Lung (tissue), 12 donors: ENCODE data around the gene LTBP1. TPM values are rescaled to one million over a fixed set of nuclear protein-coding genes. Genes with fewer than 3 reads are reported as not detected.

Source experiments
- ATAC-seq: fragments of 200-7000 bp; cut with Tn5 transposase; one replicate; pipeline ENCODE4 v1.9.1; 2020; ENCODE audit warnings: moderate number of reproducible peaks; ENCODE audit not compliant: insufficient read depth, low FRiP score
- DNase-seq, 3 donors: peaks; one replicate each; pipeline ENCODE4 v3.0.0-alpha.2; 2013 to 2017
- H3K27ac ChIP-seq, 2 donors: one replicate each; pipeline ENCODE4 v1.5.1; 2013; ENCODE audit warnings: mild to moderate bottlenecking in 2 of 2, moderate library complexity in 2 of 2, control low read depth in 1 of 2, inconsistent platforms in 1 of 2, low read depth in 1 of 2, low read length in 1 of 2
- H3K27me3 ChIP-seq, 3 donors: one replicate each; pipeline ENCODE4 v1.5.1; 2013; ENCODE audit warnings: low read length in 2 of 3; ENCODE audit not compliant: control insufficient read depth in 3 of 3, insufficient read depth in 3 of 3
- H3K36me3 ChIP-seq, 4 donors: one replicate each; pipeline ENCODE4 v1.5.1; 2013; ENCODE audit warnings: low read length in 4 of 4, mild to moderate bottlenecking in 1 of 4, moderate library complexity in 1 of 4; ENCODE audit not compliant: control insufficient read depth in 4 of 4, insufficient read depth in 4 of 4
- H3K4me1 ChIP-seq, 5 donors: one replicate each; pipeline ENCODE4 v1.5.1; 2013; ENCODE audit warnings: low read length in 5 of 5, mild to moderate bottlenecking in 2 of 5, moderate library complexity in 1 of 5; ENCODE audit not compliant: control insufficient read depth in 5 of 5, insufficient read depth in 5 of 5
- H3K4me3 ChIP-seq: one replicate; pipeline ENCODE4 v1.5.1; 2013; ENCODE audit warnings: mild to moderate bottlenecking, control low read depth, moderate library complexity
- H3K9ac ChIP-seq, 2 donors: one replicate each; pipeline ENCODE4 v1.5.1; 2013; ENCODE audit warnings: low read length in 2 of 2, control low read depth in 1 of 2; ENCODE audit not compliant: insufficient read depth in 1 of 2
- H3K9me3 ChIP-seq, 4 donors: one replicate each; pipeline ENCODE4 v1.5.1; 2013; ENCODE audit warnings: low read length in 3 of 4, mild to moderate bottlenecking in 1 of 4, moderate library complexity in 1 of 4; ENCODE audit not compliant: control insufficient read depth in 4 of 4, insufficient read depth in 3 of 4
- WGBS, 2 donors: extraction: QIAGEN DNeasy Blood & Tissue Kit; methylation state at CpG; one replicate each; pipeline ENCODE4 v1.1.7; 2013; 5-methylcytosine and 5-hydroxymethylcytosine counted together
- polyA plus RNA-seq, 2 donors: library from polyadenylated mRNA; stranded (reverse); fragments of 200-250 nt; gene quantifications; one replicate each; pipeline ENCODE4 v1.2.1, GENCODE V29; 2013
- total RNA-seq, 2 donors: library from RNA; depleted of rRNA in 1 of 2; stranded (reverse); fragments of >200 nt in 1 of 2; gene quantifications; one replicate each; pipeline ENCODE4 v1.2.1, GENCODE V29; 2014 to 2021
- TF ChIP-seq, protein P1 (sequence below): IDR thresholded peaks from 2 replicates; pipeline ENCODE4 v1.5.1; 2012; ENCODE audit warnings: mild to moderate bottlenecking; ENCODE audit errors: control extremely low read depth, extremely low read depth
- donor health status: control.
- donor health status: control.
- donor health status: Bipolar disorder and iron deficiency.
- donor health status: healthy.
- donor health status: DM: yes; HTN: yes; CAD: no.

LTBP1 gene
- total and polyA plus RNA-seq, 4 donors: 8.8 to 57.4 (median 28.6) TPM

DNA sequence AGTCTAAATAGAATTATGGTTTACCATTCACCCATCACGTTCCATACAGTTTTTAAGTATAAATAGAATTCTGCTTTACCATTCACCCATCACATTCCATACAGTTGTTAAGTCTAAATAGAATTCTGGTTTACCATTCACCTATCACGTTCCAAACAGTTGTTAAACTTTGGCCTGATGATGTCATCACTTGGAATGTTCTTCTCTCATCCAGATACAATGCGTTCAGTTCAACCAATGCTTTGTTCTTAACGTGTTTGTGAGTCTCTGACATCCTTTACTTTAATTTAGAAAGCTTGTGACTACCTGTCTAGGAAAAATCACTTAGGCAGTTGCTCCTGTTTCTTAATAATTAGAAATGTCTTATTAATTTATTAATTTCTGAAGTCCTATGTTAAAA is 293.4 kb downstream of the LTBP1 start:
- no peak for ATAC-seq
- no peak overlapping the region for H3K4me3 ChIP-seq
- no peaks in the 10 kb centered on the region for H3K36me3 ChIP-seq

DNA sequence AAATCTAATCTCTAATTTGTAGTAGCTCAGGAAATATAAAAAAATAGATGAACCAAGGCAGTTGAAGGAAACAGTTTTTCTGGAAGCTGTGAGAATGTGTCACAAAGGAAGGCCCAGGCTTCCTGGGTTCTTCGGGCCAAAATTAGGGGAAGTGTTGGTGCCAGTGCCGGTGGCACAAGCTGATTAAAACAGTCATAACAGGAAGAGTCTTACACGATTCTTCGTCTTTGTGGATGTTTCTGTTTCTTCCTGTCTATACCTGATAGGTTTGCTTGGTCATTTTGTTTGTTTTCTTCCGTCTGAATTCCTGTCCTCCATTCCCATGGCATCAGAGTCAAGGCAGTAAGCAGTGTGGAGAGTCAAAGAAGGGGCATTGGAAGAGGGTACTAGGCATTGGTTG is 294.3 kb downstream of the LTBP1 start:
- no peak for ATAC-seq
- Histone ChIP-seq H3K9ac (no peak overlapping the region), H3K4me3 (no peak overlapping the region), H3K27ac (no peak overlapping the region), H3K4me1 (peaks cover 0 to 17% (median 11%) of the 10 kb centered on the region in 5 donors), H3K27me3 (no peaks in the 10 kb centered on the region), H3K36me3 (no peaks in the 10 kb centered on the region), H3K9me3 (no peaks in the 10 kb centered on the region)
- TF ChIP-seq, protein P1, sequence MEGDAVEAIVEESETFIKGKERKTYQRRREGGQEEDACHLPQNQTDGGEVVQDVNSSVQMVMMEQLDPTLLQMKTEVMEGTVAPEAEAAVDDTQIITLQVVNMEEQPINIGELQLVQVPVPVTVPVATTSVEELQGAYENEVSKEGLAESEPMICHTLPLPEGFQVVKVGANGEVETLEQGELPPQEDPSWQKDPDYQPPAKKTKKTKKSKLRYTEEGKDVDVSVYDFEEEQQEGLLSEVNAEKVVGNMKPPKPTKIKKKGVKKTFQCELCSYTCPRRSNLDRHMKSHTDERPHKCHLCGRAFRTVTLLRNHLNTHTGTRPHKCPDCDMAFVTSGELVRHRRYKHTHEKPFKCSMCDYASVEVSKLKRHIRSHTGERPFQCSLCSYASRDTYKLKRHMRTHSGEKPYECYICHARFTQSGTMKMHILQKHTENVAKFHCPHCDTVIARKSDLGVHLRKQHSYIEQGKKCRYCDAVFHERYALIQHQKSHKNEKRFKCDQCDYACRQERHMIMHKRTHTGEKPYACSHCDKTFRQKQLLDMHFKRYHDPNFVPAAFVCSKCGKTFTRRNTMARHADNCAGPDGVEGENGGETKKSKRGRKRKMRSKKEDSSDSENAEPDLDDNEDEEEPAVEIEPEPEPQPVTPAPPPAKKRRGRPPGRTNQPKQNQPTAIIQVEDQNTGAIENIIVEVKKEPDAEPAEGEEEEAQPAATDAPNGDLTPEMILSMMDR: no peak
- no peak for DNase-seq
- 22 to 50% methylated on average over 5 of the region's 5 CpGs for WGBS, 2 donors

More for the DNA sequence above, 293.4 kb downstream of the LTBP1 start:
- TF ChIP-seq, protein P1: no peak
- Histone ChIP-seq H3K27ac (no peak overlapping the region), H3K9ac (no peak overlapping the region), H3K9me3 (no peaks in the 10 kb centered on the region), H3K4me1 (peaks cover 0 to 20% (median 11%) of the 10 kb centered on the region in 5 donors), H3K27me3 (no peaks in the 10 kb centered on the region)
- 74 to 86% methylated on average over 4 of the region's 4 CpGs for WGBS, 2 donors
- no peak for DNase-seq

DNA sequence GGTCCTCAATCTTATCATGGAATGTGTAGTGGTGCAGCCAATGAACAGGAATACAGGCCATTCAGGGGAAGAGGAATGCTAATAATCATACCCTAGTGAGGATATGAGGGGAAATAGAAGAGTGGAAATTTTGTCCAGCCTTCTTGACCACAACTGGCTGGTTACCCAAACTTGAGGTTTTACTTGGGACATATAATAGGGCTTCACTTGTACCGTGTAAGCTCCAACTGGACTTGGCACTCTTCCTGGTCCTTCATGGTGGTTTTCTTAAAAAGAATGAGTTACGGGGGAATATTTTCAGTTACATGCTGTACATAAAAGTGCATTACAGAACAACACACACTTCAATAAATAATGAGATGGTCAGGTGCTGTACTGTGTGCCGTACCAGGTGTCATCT is 294.8 kb downstream of the LTBP1 start:
- Histone ChIP-seq H3K27ac (no peak overlapping the region), H3K4me1 (peaks cover 0 to 16% (median 6%) of the 10 kb centered on the region in 5 donors), H3K36me3 (no peaks in the 10 kb centered on the region), H3K4me3 (no peak overlapping the region), H3K27me3 (no peaks in the 10 kb centered on the region), H3K9ac (no peak overlapping the region), H3K9me3 (no peaks in the 10 kb centered on the region)
- WGBS, 2 donors: 59 to 84% methylated on average over 3 of the region's 3 CpGs
- DNase-seq: no peak
- TF ChIP-seq, protein P1: no peak
- no peak for ATAC-seq

DNA sequence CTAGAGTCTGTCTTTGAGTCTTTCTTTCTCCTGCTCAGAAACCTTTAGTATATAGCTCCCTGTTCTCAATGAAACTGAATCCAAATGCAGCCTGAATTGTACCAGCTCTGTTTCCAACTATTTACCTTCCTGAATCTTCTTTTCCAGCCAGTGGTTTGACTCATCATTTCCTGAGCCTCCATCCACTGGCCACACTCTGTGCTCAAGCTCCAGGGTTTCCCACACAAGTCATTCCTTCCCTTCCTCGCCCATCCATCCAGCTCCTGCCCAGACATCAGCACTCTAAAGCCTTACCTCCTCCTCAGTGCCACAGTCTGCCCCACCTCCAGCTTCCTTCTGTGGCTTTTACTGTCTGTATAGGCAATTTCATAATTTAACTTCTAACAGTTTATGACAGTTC is 296.1 kb downstream of the LTBP1 start:
- TF ChIP-seq, protein P1: no peak
- Histone ChIP-seq H3K4me1 (peaks cover 0 to 14% (median 5%) of the 10 kb centered on the region in 5 donors), H3K27ac (no peak overlapping the region), H3K4me3 (no peak overlapping the region), H3K9me3 (no peaks in the 10 kb centered on the region), H3K27me3 (no peaks in the 10 kb centered on the region), H3K9ac (no peak overlapping the region), H3K36me3 (no peaks in the 10 kb centered on the region)
- 33 to 68% methylated on average over 1 of the region's 1 CpG for WGBS, 2 donors
- DNase-seq (no peak), ATAC-seq (no peak)
